Measurements from ENCODE around the gene SLC40A1. TPM values are rescaled to one million over a fixed set of nuclear protein-coding genes. Genes with fewer than 3 reads are reported as not detected.

The SLC40A1 gene
- total and polyA plus RNA-seq, 10 of the 15 experiments (the other 5 are each of a cell fraction or from before 2014, with no cell fraction given): 0.01 to 0.38 (median 0.08) TPM; not detected in 7

DNA sequence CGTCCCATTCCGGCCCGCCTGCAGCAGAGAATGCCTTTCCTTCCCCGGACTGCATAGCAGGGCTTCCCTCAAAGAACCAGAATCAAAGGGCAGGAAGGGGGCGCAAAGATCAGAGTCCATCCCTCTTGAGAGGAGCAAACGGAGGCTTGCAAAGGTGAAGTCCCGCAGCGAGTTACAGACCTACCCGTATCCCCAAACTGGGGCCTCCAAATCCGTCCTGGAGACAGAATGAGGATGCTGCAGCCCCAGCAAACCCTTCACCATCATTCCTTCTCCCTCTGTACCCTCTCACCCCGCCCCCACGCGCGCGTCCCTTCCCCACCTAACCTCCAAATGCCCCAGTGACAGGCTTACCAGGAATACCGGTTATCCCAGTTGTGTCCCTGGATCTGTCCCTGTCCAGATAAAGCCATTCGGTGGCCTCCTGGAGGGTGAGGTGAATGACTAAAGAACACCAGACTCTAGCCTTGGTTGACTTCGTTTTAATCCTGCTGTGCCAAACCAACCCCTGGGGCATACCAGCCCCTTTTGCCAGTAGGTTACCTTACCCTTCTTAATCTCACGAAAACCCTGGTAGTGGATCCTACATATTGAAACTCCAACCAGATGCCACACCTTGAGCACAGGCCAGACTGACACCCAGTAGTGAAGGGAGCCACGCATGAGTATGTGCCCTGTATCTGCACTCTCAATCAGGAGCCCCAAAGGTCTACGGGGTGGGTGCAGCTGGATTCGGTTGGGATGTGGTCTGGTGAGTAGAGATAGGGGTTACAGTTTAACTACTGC lies 961 bp upstream of the SLC40A1 start:
- Histone ChIP-seq H3K36me3 (ENCODE audit: control insufficient read depth in 2 of 2, insufficient read depth in 2 of 2, low read length in 1 of 2) (no peaks in the 10 kb centered on the region), H3K27ac (ENCODE audit: control insufficient read depth, insufficient read depth) (no peak overlapping the region), H3K4me2 (ENCODE audit: control insufficient read depth, insufficient read depth) (no peak overlapping the region), H3K79me2 (ENCODE audit: control insufficient read depth, insufficient read depth, low read length) (no peaks in the 10 kb centered on the region), H2AFZ (ENCODE audit: control insufficient read depth, low read depth, low read length) (no peak overlapping the region), H3K9me3 (replicated peaks; ENCODE audit: control insufficient read depth, insufficient read depth, low read length) (no peaks in the 10 kb centered on the region), H3K4me3 (no peak overlapping the region), H3K9ac (ENCODE audit: control insufficient read depth, insufficient read depth, low read length) (no peak overlapping the region), H3K27me3 (replicated peaks in 1 of 2; ENCODE audit: control insufficient read depth in 2 of 2, insufficient read depth in 2 of 2, low read length in 1 of 2) (peaks cover 10 to 13% of the 10 kb centered on the region in 2 experiments), H3K4me1 (ENCODE audit: control insufficient read depth, insufficient read depth, low read length) (no peaks in the 10 kb centered on the region), H4K20me1 (ENCODE audit: control insufficient read depth, insufficient read depth) (no peaks in the 10 kb centered on the region)
- 41% methylated on average over 20 of the region's 22 CpGs for WGBS (ENCODE audit: insufficient coverage, insufficient replicate concordance, low lambda C conversion rate, missing lambda C conversion rate)
- TF ChIP-seq FOXK2 (IDR thresholded peaks at IDR 0.05) (no peak), BACH1 (IDR thresholded peaks at IDR 0.05; ENCODE audit: borderline replicate concordance) (no peak), EZH2 (IDR thresholded peaks at IDR 0.05; ENCODE audit: borderline replicate concordance, control insufficient read depth, low read depth, low read length) (peak; percentile 78; the same call in 1 of the 2 replicates), SP1 (IDR thresholded peaks at IDR 0.05; ENCODE audit: low read depth, low read length) (no peak), LARP7 (IDR thresholded peaks at IDR 0.05) (no peak), CHD2 (IDR thresholded peaks at IDR 0.05; ENCODE audit: borderline replicate concordance, low read depth, low read length) (no peak)
- DNase-seq (ENCODE audit: low read depth, low spot score) (no peak), FAIRE-seq (no peak), ATAC-seq (no peak; the same call in 2 of the 3 replicates)
- in situ Hi-C loops (cut with MboI): no loop called here
- SMC1A ChIA-PET (ENCODE audit: uncharacterized antibody, unreplicated experiment): no interaction called here
- RAD21 ChIA-PET (ENCODE audit: unreplicated experiment): no interaction called here
- intact Hi-C loops (cut with micrococcal nuclease; ENCODE audit: unreplicated experiment): no loop called here
- POLR2A ChIA-PET: no interaction called here
- CTCF ChIA-PET: no interaction called here
- BruUV-seq (replicated peaks): no TSS peak

DNA sequence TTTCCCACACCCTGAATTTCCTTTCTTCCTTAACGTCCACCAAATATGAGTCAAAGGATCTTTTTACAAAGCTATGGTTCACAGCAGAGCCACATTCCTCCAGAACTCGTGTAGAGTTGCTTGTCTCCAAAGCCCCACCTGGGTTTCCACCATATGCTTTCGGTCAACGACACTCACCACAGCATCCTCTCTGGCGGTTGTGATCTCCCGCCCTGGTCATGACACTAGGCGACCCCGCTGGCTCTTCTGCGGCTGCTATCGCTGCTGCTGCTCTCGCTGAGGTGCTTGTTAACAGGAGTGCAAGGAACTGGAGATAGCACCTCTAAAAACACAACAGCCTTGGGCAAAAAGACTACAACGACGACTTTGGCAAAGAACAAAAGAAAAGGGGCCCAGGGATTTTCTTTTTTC lies 340 bp downstream of the SLC40A1 start:
- H3K4me2 ChIP-seq (ENCODE audit: control insufficient read depth, insufficient read depth): peak overlapping the region; percentile 17; the same call in 1 of the 2 replicates
- in situ Hi-C loops (cut with MboI): no loop called here
- peak; percentile 33 for ATAC-seq
- 0 out of 2 replicates have a peak overlapping the region, but pooled peaks have one; percentile 19 for H2AFZ ChIP-seq (ENCODE audit: control insufficient read depth, low read depth, low read length)
- ChIA-PET POLR2A (no interaction called here), SMC1A (ENCODE audit: uncharacterized antibody, unreplicated experiment) (no interaction called here), RAD21 (ENCODE audit: unreplicated experiment) (no interaction called here), CTCF (no interaction called here)
- no peaks in the 10 kb centered on the region for H3K4me1 ChIP-seq (ENCODE audit: control insufficient read depth, insufficient read depth, low read length)
- H3K9ac ChIP-seq (ENCODE audit: control insufficient read depth, insufficient read depth, low read length): no peak overlapping the region
- 0 out of 2 replicates have a peak overlapping the region, but pooled peaks have one; percentile 27 for H3K4me3 ChIP-seq
- TF ChIP-seq EZH2 (IDR thresholded peaks at IDR 0.05; ENCODE audit: borderline replicate concordance, control insufficient read depth, low read depth, low read length) (no peak), SUZ12 (IDR thresholded peaks at IDR 0.05; ENCODE audit: unreplicated experiment) (peak; percentile 29)
- FAIRE-seq: no peak
- no peak overlapping the region for H3K27ac ChIP-seq (ENCODE audit: control insufficient read depth, insufficient read depth)
- no peaks in the 10 kb centered on the region for H3K79me2 ChIP-seq (ENCODE audit: control insufficient read depth, insufficient read depth, low read length)
- no TSS peak for BruUV-seq (replicated peaks)
- H3K9me3 ChIP-seq (replicated peaks; ENCODE audit: control insufficient read depth, insufficient read depth, low read length): no peaks in the 10 kb centered on the region
- no peak for DNase-seq (ENCODE audit: low read depth, low spot score)
- no peaks in the 10 kb centered on the region for H3K36me3 ChIP-seq (ENCODE audit: control insufficient read depth in 2 of 2, insufficient read depth in 2 of 2, low read length in 1 of 2)
- no peaks in the 10 kb centered on the region for H4K20me1 ChIP-seq (ENCODE audit: control insufficient read depth, insufficient read depth)
- peaks cover 10 to 15% of the 10 kb centered on the region in 2 experiments for H3K27me3 ChIP-seq (replicated peaks in 1 of 2; ENCODE audit: control insufficient read depth in 2 of 2, insufficient read depth in 2 of 2, low read length in 1 of 2)
- intact Hi-C loops (cut with micrococcal nuclease; ENCODE audit: unreplicated experiment): no loop called here
- WGBS (ENCODE audit: insufficient coverage, insufficient replicate concordance, low lambda C conversion rate, missing lambda C conversion rate): 39% methylated on average over 13 of the region's 13 CpGs

All from GM12878 (cell line).